Retinal pigment epithelial cell (primary cell): Measurements from ENCODE around the gene SLC22A15.
"Not testable (repeated sequence)": the region's sequence is repeated elsewhere in the genome, so short reads cannot be mapped to it uniquely, and the experiment has no call there.

Experiments
- DNase-seq: peaks from one replicate; pipeline ENCODE4 v3.0.0-alpha.2; 2010; ENCODE audit warnings: low read depth
- H3K4me3 ChIP-seq: 2 replicates; pipeline ENCODE4 v1.5.1; 2011; ENCODE audit warnings: mild to moderate bottlenecking, low read length, control low read depth, moderate library complexity
- TF ChIP-seq, protein P1 (sequence below): conservative IDR thresholded peaks from 2 replicates; pipeline ENCODE4 v1.5.1; 2011; ENCODE audit warnings: low read depth, low read length, control low read depth, inconsistent platforms

Gene SLC22A15

DNA sequence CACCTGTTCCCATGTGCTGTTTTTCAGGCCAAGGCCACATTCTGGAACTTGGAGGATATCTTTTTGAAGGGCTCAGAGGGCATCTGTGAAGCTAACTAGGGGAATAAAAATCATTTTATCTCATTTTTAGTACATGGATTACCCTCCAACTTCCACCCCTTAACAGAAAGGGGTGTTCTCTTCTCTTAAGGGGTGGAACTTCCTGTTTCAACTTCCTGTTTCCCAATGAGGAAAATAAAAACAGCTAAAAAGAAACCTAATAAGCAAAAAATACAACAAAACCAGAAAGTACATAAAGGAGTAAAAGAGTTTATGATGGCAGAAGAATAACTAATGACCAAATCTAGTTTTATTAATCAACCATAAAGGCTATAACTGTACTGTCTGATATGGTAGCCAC, 24.8 kb upstream of the SLC22A15 start:
- H3K4me3 ChIP-seq: no peak overlapping the region
- TF ChIP-seq, protein P1, sequence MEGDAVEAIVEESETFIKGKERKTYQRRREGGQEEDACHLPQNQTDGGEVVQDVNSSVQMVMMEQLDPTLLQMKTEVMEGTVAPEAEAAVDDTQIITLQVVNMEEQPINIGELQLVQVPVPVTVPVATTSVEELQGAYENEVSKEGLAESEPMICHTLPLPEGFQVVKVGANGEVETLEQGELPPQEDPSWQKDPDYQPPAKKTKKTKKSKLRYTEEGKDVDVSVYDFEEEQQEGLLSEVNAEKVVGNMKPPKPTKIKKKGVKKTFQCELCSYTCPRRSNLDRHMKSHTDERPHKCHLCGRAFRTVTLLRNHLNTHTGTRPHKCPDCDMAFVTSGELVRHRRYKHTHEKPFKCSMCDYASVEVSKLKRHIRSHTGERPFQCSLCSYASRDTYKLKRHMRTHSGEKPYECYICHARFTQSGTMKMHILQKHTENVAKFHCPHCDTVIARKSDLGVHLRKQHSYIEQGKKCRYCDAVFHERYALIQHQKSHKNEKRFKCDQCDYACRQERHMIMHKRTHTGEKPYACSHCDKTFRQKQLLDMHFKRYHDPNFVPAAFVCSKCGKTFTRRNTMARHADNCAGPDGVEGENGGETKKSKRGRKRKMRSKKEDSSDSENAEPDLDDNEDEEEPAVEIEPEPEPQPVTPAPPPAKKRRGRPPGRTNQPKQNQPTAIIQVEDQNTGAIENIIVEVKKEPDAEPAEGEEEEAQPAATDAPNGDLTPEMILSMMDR: no peak
- no peak for DNase-seq

DNA sequence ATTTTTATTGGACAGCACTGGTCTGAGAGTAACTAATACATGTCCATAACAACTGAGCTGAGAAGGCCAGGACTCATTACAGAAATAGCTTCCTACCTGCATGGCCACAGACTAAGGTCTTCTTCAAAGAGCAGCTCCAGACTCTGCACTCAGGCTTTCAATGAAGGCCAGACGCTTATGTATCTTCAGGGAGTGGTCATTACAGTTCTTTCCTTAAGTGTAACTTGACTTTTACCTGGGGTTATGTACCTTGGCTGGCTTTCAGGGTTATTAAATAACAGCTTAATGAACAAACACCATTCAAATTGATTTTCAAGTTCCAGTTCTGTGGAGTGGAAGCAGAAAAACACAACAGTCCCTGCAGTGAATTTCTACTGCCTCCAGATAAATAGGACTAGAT, 23.8 kb upstream of the SLC22A15 start:
- no peak overlapping the region for H3K4me3 ChIP-seq
- DNase-seq: no peak
- TF ChIP-seq, protein P1: no peak

DNA sequence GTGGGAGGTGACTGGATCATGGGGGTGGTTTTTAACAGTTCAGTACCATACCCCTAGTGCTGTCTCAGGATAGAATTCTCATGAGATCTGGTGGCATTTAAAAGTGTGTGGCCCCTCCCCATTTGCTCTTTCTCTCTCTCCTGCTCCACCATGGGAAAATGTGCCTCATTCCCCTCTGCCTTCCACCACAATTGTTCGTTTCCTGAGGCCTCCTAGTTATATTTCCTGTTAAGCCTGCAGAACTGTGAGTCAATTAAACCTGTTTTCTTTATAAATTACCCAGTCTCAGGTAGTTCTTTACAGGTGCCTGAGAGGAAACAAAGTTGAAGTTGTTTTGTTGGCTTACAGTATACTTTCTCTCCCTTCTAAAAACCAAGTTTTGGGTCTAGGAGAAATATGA, 23.1 kb upstream of the SLC22A15 start:
- TF ChIP-seq, protein P1: no peak
- H3K4me3 ChIP-seq: no peak overlapping the region
- DNase-seq: no peak

DNA sequence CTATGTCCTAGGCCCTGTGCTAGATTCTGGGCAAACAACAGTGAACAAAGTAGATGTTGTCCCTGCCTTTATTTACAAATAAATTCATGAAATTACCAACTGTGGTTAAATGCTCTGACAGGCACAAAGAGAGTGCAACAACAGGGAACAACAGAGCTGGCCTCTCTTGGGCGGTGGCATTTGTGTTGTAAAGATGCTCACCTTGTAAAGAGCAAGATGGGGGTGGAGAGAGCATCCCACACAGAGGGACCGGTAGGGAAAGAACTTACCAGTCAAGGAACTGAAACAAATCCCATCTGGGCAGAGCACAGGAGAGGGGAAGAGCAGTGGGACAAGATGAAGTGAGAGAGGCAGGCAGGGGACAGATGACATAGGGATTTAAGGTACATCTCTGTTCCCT, 21.6 kb upstream of the SLC22A15 start:
- no peak overlapping the region for H3K4me3 ChIP-seq
- TF ChIP-seq, protein P1: no peak
- no peak for DNase-seq

DNA sequence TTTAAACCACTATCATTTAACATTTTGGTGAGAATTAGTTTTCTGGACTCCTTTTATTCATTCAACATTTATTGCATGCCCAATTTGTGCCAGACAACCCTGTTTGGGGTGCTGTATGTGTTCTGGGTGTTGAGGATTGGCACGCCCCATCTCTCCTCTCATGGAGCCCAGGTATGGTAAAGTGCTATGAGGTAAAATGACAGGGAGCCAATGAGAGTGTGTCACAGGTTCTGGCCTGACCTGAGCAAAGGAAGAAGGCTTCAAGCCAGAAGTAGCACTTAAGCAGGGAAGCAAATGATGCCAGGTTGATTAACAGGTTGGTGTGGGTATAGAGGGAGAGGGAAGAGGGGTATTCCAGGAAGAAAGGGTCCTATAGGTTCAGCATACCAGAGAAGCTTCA, 21.1 kb upstream of the SLC22A15 start:
- TF ChIP-seq, protein P1: no peak
- H3K4me3 ChIP-seq: no peak overlapping the region
- DNase-seq: no peak

DNA sequence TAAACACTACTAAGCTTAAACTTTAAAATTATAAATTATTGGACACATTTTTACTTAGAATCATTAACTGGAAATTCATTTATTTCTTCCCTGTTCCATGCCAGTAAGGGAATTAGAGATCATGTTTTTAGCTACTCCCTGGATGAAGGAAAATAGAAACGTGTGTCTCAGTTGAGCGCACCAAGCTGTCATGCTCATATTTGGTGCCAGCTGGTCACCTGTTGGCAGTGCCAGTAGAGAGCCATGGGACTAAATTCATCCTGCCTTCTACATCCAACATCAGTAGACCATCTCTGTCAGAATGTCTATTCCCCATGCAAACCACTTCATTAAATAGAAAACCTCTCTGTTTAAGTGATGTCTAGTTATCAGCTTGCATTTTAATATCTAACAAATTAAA, 17.4 kb upstream of the SLC22A15 start:
- H3K4me3 ChIP-seq: no peak overlapping the region
- TF ChIP-seq, protein P1: no peak
- no peak for DNase-seq

DNA sequence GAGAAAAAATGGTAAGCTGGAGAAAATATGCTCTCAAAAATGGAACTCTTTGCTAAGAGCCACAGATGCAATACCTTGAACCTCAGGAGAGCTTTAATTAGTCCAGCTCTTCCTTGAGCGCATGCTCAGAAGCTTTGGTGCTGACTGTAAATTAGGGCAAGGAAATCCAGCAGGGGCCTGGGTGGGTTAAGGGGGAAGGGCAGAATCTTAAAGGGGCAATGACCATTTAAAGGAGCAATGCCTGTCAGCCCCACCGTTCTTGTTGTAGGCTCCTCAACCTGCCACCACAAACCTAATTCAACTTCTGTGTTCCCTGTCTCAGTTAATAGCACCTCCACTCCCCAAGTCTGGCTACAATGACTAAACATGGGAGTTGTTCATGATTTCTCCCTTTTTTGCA, 6.8 kb upstream of the SLC22A15 start:
- H3K4me3 ChIP-seq: no peak overlapping the region
- TF ChIP-seq, protein P1: no peak
- DNase-seq: peak; percentile 17

DNA sequence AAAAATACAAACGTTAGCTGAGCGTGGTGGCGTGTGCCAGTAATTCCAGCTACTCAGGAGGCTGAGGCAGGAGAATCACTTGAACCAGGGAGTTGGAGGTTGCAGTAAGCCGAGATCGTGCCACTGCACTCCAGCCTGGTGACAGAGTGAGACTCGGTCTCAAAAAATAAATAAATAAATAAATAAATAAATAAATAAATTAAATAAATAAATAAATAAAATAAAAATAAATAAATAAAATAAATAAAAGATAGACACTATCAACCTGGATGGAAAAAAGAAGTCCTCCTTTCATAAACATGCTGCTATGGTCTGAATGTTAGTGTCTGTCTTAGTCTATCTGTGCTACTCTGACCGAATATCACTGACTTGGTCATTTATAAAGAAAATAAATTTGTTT, 4.5 kb upstream of the SLC22A15 start:
- DNase-seq, H3K4me3 ChIP-seq: not testable (repeated sequence)
